ENCODE measurements around the gene CCDC102A. TPM values are rescaled to one million over a fixed set of nuclear protein-coding genes. Genes with fewer than 3 reads are reported as not detected.

Gene CCDC102A
- total RNA-seq, 1 donor from 2014 or later, result 6.4 TPM

DNA sequence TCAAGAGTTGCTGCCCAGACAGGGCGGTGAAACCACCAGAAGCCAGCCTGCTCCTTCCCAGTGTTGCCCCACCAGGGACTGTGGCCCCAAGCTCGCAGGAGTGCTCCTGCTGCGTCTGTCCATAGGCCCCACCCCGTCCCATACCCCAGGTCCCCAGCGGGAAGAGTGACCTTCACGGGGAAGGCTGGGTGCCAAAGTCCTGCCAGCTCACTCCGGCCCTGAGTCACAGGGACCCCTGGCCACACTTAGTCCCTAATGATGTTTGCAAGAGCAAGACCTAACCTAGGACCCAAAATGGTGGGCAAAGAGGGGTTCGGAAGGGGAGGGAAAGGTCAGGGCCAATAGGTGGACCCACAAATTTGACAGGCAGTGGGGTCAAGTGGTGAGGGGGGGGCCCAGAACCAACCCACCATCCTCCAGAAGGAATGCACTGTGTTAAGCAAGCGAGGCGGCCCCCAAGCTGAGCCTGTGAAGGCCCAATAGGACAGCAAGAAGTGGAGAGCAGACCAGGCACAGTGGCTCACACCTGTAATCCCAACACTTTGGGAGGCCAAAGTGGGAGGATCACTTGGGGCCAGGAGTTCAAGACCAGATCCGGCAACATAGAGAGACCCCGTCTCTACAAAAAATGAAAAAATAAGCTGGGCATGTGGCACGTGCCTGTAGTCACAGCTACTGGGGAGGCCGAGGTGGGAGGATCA lies 53.4 kb downstream of the CCDC102A start:
- TF ChIP-seq, protein P1, sequence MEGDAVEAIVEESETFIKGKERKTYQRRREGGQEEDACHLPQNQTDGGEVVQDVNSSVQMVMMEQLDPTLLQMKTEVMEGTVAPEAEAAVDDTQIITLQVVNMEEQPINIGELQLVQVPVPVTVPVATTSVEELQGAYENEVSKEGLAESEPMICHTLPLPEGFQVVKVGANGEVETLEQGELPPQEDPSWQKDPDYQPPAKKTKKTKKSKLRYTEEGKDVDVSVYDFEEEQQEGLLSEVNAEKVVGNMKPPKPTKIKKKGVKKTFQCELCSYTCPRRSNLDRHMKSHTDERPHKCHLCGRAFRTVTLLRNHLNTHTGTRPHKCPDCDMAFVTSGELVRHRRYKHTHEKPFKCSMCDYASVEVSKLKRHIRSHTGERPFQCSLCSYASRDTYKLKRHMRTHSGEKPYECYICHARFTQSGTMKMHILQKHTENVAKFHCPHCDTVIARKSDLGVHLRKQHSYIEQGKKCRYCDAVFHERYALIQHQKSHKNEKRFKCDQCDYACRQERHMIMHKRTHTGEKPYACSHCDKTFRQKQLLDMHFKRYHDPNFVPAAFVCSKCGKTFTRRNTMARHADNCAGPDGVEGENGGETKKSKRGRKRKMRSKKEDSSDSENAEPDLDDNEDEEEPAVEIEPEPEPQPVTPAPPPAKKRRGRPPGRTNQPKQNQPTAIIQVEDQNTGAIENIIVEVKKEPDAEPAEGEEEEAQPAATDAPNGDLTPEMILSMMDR (conservative IDR thresholded peaks at IDR 0.05), result no peak
- H3K4me1 Mint-ChIP-seq, result peaks cover 33% of the 10 kb centered on the region
- DNase-seq (ENCODE audit: low read depth, low spot score), result no peak
- H3K27ac Mint-ChIP-seq (ENCODE audit: unreplicated experiment), result no peak overlapping the region
- no peaks in the 10 kb centered on the region for H3K36me3 Mint-ChIP-seq (ENCODE audit: low read depth)
- H3K4me3 Mint-ChIP-seq, result peak overlapping the region; percentile 77
- no peaks in the 10 kb centered on the region for H3K9me3 Mint-ChIP-seq
- H3K27me3 Mint-ChIP-seq (ENCODE audit: low read depth), result peaks cover 8% of the 10 kb centered on the region

DNA sequence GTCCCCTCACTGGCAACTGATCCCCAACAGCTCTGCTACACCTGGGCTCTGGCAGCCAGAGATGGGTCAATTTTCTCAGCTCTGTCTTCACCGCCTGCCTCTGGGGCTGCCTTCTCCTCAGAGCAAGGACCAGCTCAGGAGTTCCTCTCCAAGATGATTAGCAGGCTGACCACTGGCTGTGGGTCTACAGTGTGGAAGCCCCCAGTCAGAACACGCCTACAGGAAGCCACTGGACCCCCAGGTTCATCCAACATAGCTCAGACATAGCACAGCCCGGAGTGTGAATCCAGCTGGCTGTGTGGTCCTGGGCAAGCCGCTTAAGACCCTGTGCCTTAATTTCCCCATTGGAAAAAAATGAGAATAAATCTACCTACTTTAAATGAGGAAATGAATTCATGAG lies 55.0 kb downstream of the CCDC102A start:
- Mint-ChIP-seq H3K27ac (ENCODE audit: unreplicated experiment) (no peak overlapping the region), H3K27me3 (ENCODE audit: low read depth) (peaks cover 8% of the 10 kb centered on the region), H3K4me1 (peaks cover 28% of the 10 kb centered on the region), H3K36me3 (ENCODE audit: low read depth) (no peaks in the 10 kb centered on the region), H3K9me3 (no peaks in the 10 kb centered on the region), H3K4me3 (peak overlapping the region; percentile 72)
- TF ChIP-seq, protein P1 (conservative IDR thresholded peaks at IDR 0.05), result no peak
- DNase-seq (ENCODE audit: low read depth, low spot score), result no peak

DNA sequence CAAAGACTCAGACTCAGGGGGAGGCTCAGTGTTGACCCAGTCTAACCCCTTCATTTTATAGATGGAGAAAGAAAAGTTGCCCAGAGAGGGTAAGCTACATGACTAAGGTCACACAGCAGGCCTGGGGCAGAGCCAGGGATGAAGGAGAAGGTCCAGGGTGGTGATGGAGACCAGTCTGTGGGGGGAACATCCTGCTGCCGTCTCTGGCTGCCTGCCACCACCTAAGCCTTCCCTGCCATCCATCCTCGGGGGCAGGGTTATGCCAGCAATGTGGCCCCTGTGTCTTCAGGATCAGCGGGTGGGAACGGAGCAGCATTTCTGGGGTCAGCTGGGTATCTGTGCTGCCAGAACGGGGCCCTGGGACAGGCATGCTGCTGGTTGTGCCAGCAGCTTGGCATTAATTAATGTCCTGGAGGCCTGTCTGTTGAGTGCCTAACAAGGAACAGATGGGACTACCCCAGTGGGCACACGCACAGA lies 55.6 kb downstream of the CCDC102A start:
- Mint-ChIP-seq H3K27me3 (ENCODE audit: low read depth) (peaks cover 7% of the 10 kb centered on the region), H3K9me3 (no peaks in the 10 kb centered on the region), H3K4me1 (peaks cover 31% of the 10 kb centered on the region), H3K27ac (ENCODE audit: unreplicated experiment) (no peak overlapping the region), H3K4me3 (peak overlapping the region; percentile 72), H3K36me3 (ENCODE audit: low read depth) (no peaks in the 10 kb centered on the region)
- DNase-seq (ENCODE audit: low read depth, low spot score), result no peak
- TF ChIP-seq, protein P1 (conservative IDR thresholded peaks at IDR 0.05), result no peak

DNA sequence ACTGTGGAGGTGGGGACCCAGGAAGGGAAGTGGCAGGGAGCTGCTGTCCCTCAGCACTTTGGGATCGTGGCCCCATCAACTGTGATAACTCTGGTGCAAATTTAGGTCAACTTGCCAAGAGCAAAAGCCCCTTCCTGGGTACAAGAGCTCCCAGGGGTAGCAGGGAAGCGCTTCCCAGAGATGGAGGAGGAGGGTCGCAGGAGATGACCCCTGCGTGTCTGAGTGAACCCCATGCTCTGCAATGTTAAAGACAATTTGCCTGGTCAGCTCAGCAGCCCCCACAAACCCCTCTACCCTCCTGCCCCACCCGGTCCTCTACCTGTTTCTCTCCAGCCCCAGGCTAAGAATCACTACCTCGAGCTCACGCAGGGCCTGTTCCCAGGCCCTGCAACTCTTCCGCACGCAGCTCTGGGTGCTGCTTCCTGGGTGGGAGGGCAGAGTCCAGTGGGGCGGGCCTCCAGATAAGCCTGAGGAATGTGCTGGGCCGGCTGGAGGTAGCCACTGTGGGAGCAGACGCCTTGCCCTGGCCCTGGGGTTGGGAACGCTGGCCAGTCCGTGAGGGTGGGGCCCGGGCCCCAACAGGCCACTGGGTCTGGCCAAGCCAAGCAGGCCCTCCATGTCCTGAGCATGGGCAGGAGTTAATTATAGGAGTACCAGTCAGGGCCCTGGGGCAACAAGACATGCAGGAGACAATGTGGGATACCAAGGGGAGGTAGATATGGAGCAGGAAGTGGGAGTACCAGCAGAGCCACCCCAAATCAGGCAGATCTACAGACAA lies 56.2 kb downstream of the CCDC102A start:
- no peak for DNase-seq (ENCODE audit: low read depth, low spot score)
- no peak overlapping the region for H3K27ac Mint-ChIP-seq (ENCODE audit: unreplicated experiment)

DNA sequence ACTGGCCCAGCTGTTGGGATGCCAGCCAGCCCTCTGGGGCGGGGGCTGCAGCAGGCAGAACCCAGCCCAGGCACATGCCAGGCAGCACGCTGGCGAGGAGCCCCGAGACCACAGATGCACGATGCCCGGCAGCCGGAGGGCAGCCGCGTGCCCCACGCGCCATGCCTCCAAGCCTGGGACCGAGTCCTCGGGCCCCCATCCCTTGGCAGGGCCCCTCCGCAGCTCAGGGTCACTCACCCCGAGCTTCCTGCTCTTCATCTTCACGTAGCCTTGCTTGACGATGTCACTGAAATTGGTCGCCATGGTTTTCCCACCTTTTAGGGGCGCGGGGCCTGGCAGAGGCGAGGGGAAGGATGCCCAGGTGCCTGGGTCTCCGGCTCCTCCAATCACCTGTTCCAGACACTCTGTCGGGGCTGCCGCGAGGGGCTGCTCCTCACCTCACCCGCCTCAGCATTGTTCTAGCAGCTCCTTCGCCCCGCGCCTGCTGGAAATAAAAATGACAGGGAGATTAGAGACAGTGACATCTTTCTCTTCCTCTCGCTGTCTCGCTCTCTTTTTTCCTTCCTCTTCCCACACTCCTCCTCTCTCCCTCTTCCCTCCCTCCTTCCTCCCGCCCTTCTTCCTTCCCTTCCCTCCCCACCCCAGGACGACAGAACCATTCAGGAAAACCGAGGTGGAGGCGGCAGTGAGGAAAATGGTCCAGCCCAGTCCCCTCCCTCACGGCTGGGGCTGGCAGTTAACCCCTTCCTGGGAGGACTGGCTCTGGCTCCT lies 57.0 kb downstream of the CCDC102A start:
- TF ChIP-seq, protein P1 (conservative IDR thresholded peaks at IDR 0.05), result no peak
- Mint-ChIP-seq H3K9me3 (no peaks in the 10 kb centered on the region), H3K27me3 (ENCODE audit: low read depth) (peaks cover 2% of the 10 kb centered on the region), H3K4me3 (peak overlapping the region; percentile 92), H3K4me1 (peaks cover 28% of the 10 kb centered on the region), H3K36me3 (ENCODE audit: low read depth) (no peaks in the 10 kb centered on the region), H3K27ac (ENCODE audit: unreplicated experiment) (peak overlapping the region; percentile 29)
- no peak for DNase-seq (ENCODE audit: low read depth, low spot score)

More for the DNA sequence above, 56.2 kb downstream of the CCDC102A start:
- H3K27me3 Mint-ChIP-seq (ENCODE audit: low read depth), result peaks cover 2% of the 10 kb centered on the region
- no peaks in the 10 kb centered on the region for H3K36me3 Mint-ChIP-seq (ENCODE audit: low read depth)
- H3K4me1 Mint-ChIP-seq, result peaks cover 28% of the 10 kb centered on the region
- no peaks in the 10 kb centered on the region for H3K9me3 Mint-ChIP-seq
- TF ChIP-seq, protein P1 (conservative IDR thresholded peaks at IDR 0.05), result no peak
- peak overlapping the region; percentile 92 for H3K4me3 Mint-ChIP-seq
